GM18870 (cell line): ENCODE data around the gene ZNF189.

Experiments
- ATAC-seq: cut with Tn5 transposase; IDR thresholded peaks from one replicate; pipeline ENCODE4 v1.9.1; 2021; ENCODE audit warnings: moderate library complexity; ENCODE audit not compliant: unreplicated experiment

The ZNF189 gene

GRCh38 chr9:101448680-101449070 lies 50.0 kb downstream of the ZNF189 start:
- ATAC-seq, result no peak

DNA sequence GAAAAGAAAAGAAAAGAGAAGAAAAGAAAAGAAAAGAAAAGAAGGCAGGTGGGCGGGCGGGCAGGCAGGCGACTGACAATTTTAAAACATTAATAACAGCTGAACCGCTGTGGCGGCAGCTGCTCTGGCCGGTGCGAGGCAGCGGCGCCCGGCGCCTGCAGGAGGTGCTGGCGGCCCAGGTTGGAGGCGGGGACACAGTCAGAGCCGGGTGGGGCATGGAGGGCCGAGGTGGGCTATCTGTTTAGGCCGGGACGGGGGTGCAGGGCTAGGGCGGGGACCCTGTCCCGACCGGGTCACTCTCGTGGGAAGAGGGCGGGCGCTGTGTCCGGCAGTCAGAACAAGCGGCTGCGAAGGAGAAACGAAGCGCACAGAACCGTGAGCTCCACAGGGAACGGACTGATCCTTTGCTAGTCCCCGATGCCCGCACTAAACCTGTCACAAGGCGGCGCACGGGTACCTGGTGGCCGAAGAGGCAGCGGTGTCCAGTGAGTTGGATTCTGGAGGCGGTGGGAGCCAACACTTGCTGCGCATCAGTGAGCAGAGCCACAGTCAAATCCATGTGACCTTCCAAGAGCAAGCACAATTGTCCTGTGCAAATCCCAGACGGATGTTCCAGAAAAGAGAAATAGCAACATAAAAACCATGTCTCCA lies 50.5 kb downstream of the ZNF189 start:
- ATAC-seq, result peak; percentile 87

DNA sequence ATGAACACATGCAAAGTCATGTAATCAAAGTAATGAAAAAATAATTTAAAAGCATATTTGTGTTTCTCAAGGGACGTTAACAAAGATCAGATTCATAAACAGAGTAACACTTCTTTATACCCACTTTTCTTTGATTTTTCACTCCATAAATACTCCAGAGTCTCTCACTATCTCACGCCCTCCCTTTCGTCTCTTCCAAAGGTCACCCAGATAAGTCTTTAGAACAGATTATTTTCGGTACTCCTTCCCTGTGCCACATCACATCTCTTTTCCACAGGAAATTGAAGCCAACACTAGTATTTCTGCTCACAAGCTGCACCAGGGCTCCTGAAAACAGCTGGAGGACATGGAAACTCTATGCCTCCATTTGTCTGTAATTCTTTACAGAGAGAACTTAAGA lies 52.3 kb downstream of the ZNF189 start:
- no peak for ATAC-seq

DNA sequence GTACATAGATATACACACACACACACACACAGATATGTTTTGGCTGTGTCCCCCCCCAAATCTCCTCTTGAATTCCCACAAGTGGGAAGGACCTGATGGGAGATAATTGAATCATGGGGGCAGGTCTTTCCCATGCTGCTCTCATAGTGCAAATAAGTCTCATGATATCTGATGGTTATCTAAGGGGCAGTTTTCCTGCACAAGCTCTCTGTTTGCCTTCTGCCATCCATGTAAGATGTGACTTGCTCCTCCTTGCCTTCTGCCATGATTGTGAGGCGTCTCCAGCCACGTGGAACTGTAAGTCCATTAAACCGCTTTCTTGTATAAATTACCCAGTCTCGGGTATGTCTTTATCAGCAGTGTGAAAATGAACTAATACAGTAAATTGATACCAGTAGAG lies 52.8 kb downstream of the ZNF189 start:
- ATAC-seq, result no peak

DNA sequence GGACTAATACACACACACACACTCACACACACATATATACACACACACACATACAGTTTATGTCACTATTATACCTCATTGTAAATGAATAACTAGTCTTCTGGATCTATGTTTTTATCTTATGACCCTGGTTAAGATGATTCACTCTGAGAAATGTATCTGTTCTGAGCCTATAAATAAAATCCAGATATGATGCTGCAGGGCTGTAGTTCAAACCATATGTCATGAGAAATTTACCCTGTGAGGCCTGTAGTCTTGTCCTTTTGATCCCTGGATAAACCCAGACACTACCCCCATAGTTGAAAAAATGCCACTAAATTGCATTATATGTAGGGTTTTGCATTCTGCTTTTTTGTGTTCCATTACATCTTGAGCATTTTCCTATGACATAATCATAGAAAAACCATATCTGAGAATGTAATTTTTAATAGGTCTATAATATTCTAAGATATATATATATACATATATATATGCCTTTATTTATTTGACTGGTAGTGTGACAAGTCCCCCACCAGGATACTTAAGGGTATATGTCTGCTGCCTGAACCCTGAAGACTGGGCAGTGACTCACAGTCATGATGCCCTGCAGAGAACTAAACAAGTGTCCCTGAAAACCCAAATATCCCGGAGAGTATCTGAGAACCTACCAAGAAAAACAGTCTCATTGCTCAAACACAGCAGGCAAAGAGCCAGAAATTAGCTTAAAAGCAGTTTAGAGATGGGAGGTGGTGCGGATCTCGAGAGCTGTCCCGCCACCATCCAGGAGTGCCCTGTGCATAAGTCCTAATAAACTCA lies 55.3 kb downstream of the ZNF189 start:
- ATAC-seq, result no peak

DNA sequence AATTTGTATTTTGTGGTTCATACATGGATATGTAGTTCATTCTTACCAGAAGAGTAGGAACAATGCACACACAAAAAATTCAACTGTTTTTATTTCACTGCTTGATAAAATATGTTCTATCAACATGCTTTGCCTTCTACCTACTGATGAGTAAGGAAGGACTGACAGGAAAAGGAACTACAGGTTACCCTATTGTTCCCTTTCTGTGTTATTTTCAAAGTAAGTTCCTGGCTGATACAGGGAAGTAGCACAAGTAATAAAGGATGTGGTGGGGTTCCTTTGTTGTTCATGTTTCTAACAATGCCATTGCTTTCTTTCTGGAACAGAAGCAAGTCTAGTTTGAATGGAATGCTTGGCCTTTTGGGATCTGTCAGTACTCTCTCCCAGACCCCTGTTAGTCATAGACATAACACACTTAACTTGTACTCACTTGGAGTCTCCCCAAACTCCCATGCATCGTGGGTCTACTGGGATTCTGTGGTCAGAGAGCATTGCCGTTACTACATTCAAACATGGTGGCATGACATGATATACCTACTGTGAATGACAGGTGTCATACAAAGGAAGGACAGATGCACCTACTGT lies 57.1 kb downstream of the ZNF189 start:
- no peak for ATAC-seq

DNA sequence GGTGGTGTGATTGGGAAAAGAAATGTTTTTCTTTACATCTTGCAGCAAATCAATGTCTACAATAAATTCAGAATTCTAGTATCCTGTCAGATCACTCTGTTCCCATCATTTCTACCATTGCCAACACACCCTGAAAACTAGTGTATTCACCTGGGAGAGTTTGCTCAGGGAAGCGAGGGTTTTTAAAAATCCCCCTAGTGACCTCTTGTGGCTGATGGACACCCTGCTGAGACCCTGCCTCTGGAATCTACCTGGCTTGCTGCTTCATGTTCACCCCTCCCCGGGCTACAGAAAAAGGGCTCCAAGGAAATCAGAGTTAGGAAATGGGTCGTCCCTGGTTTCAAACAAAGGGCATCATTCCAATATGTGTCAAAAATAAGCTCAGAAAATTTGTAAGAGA lies 58.4 kb downstream of the ZNF189 start:
- no peak for ATAC-seq

- peak; percentile 92 for ATAC-seq
Observed at GRCh38 chr9:101458963-101459631, 60.4 kb downstream of the ZNF189 start.
